Measurements from ENCODE around the gene UBC.

DNA sequence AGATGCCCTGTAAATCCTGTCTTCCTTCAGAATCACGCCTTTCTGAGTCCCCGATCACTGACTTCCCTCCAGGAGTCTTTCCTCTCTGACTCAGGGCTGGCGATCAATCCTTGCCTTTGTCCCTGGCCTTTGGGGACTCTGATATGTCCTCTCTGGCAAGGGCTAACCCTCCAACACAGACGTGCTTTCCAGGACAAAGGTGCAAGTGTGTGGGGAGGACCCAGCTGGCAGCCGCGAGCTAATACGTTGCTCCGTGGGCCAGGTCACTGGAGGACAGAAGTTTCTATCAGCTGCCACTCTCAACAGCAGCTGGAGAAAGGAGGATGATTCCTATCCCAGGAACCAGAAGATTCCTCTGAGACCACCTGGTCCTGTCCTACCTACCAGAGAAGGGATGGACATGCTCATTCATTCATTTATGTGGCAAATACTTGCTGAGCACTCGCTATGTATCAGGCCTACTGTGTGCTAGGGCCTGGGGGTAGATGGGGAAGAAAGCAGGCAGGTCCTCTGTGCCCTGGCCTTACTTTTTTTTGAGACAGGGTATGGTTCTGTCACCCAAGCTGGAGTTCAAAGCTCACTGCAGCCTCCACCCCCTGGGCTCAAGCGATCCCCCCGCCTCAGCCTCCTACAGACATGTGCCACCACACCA, 42.3 kb downstream of the UBC start:
- no peak for TF ChIP-seq POLR2AphosphoS5 (IDR thresholded peaks at IDR 0.05; ENCODE audit: borderline replicate concordance, low read depth, low read length)
- TF ChIP-seq EZH2 (IDR thresholded peaks at IDR 0.05) = no peak
